Gastrocnemius medialis (tissue), 4 donors: ENCODE data around the gene EEF1A1. TPM values are rescaled to one million over a fixed set of nuclear protein-coding genes. Genes with fewer than 3 reads are reported as not detected.
"Not testable (repeated sequence)": the region's sequence is repeated elsewhere in the genome, so short reads cannot be mapped to it uniquely, and the experiment has no call there.

Source experiments
- ATAC-seq, 2 donors: fragments of 150-250 bp; one replicate each; pipeline ENCODE4 v1.9.1; 2016
- DNase-seq, 2 donors: peaks; one replicate each; pipeline ENCODE4 v3.0.0-alpha.2; 2019
- H3K27ac ChIP-seq, 4 donors: fragments of 200-600 bp; sonication (generic); 1 replicate in 1 of 4; 2 replicates in 3 of 4; pipeline ENCODE4 v1.5.1; 2016 to 2018; ENCODE audit warnings: mild to moderate bottlenecking in 2 of 4, moderate library complexity in 1 of 4
- H3K27me3 ChIP-seq, 3 donors: fragments of 200-600 bp; sonication (generic) in 2 of 3; 1 replicate in 1 of 3; 2 replicates in 2 of 3; pipeline versions ENCODE4 v1.5.1 to v1.6.0; 2016 to 2019; ENCODE audit warnings: mild to moderate bottlenecking in 1 of 3, moderate library complexity in 1 of 3
- H3K36me3 ChIP-seq, 2 donors: fragments of 200-600 bp; sonication (generic) in 1 of 2; one replicate each; pipeline ENCODE4 v1.5.1; 2017 to 2018
- H3K4me1 ChIP-seq, 2 donors: fragments of 200-600 bp; sonication (generic) in 1 of 2; one replicate each; pipeline ENCODE4 v1.5.1; 2016 to 2017; ENCODE audit warnings: mild to moderate bottlenecking in 2 of 2
- H3K4me3 ChIP-seq, 4 donors: fragments of 200-600 bp; sonication (generic) in 3 of 4; 1 replicate in 1 of 4; 2 replicates in 3 of 4; pipeline ENCODE4 v1.5.1; 2016 to 2019; ENCODE audit warnings: mild to moderate bottlenecking in 2 of 4
- H3K9me3 ChIP-seq, 3 donors: fragments of 200-600 bp; sonication (generic) in 2 of 3; 1 replicate in 1 of 3; 2 replicates in 2 of 3; pipeline ENCODE4 v1.5.1; 2016 to 2019
- CTCF ChIP-seq, 5 experiments: fragments of 450-650 bp in 3 of 5; fragments of 200-600 bp in 2 of 5; sonication (generic) in 2 of 5; IDR thresholded peaks in 4 of 5; conservative IDR thresholded peaks in 1 of 5; 1 replicate in 4 of 5; 2 replicates in 1 of 5; pipeline ENCODE4 v1.5.1; 2016 to 2019; ENCODE audit warnings: antibody characterized with exemption in 5 of 5, mild to moderate bottlenecking in 3 of 5, moderate library complexity in 3 of 5
- POLR2A ChIP-seq, 2 donors: fragments of 450-650 bp; IDR thresholded peaks; one replicate each; pipeline ENCODE4 v1.6.1; 2017; ENCODE audit warnings: antibody characterized with exemption in 2 of 2, mild to moderate bottlenecking in 2 of 2, moderate library complexity in 2 of 2
- in situ Hi-C, 4 donors: fragments of 200-750 bp; cut with MboI; loops; one replicate each; pipeline versions ENCODE4 v1.15.0 to v1.8.0; 2017; ENCODE audit warnings: low sequenced_read_pairs in 4 of 4
- intact Hi-C: fragments of 100-400 bp; cut with DNase I; formaldehyde crosslinking; loops from one replicate; pipeline ENCODE4 v1.15.1; 2023; ENCODE audit warnings: low total_unique reads
- total RNA-seq, 4 donors: library from RNA; depleted of rRNA; stranded (reverse); fragments of >200 nt; gene quantifications; one replicate each; pipeline versions ENCODE4 v1.1.0 to v1.2.3, GENCODE V29; 2016

The EEF1A1 gene
- total RNA-seq, 4 donors from 2014 or later = 846 to 1,271 (median 1,198) TPM

GRCh38 chr6:73519926-73520687, 725 bp downstream of the EEF1A1 start:
- peak overlapping the region; percentile 60 to 83 (median 68) for H3K4me3 ChIP-seq
- peaks cover 9 to 13% of the 10 kb centered on the region in 2 donors for H3K4me1 ChIP-seq
- ATAC-seq = peak; percentile 27 to 49
- TF ChIP-seq POLR2A (IDR thresholded peaks at IDR 0.05) (no peak), CTCF (IDR thresholded peaks at IDR 0.05 in 4 of 5, conservative IDR thresholded peaks at IDR 0.05 in 1 of 5) (no peak)
- intact Hi-C loops = loop anchor here (2.0 to 10.0 kb wide), 5 partner anchors 47 to 1685 kb away; partner anchors contain the start of genes COL12A1 and SLC17A5
- peak overlapping the region; percentile 83 to 92 (median 90) for H3K27ac ChIP-seq
- in situ Hi-C loops = loop anchor here in 3 of 4 donors (10.0 kb wide), 3 partner anchors 65 to 95 kb away; no protein-coding TSS in a partner anchor
- H3K9me3 ChIP-seq = no peaks in the 10 kb centered on the region
- peaks cover 41 to 45% (median 44%) of the 10 kb centered on the region in 3 donors for H3K27me3 ChIP-seq
- peak; percentile 32 to 53 for DNase-seq
- H3K36me3 ChIP-seq = peaks cover 0 to 3% of the 10 kb centered on the region in 2 donors

GRCh38 chr6:73518982-73519881, 1.6 kb downstream of the EEF1A1 start:
- peaks cover 9 to 13% of the 10 kb centered on the region in 2 donors for H3K4me1 ChIP-seq

GRCh38 chr6:73518100-73518981, 2.5 kb downstream of the EEF1A1 start:
- in situ Hi-C loops (loop anchor here in 2 of 4 donors (10.0 kb wide), 2 partner anchors 86 to 96 kb away; no protein-coding TSS in a partner anchor), intact Hi-C loops (loop anchor here (10.0 kb wide), 2 partner anchors 216 to 1686 kb away; partner anchors contain the start of gene COL12A1)
- not testable (repeated sequence) for ATAC-seq, DNase-seq, H3K36me3 ChIP-seq, H3K9me3 ChIP-seq, H3K4me3 ChIP-seq
- Histone ChIP-seq H3K27ac (peak overlapping the region in 2 of 4 donors; percentile 29 to 92), H3K4me1 (peaks cover 9 to 13% of the 10 kb centered on the region in 2 donors), H3K27me3 (peaks cover 34 to 35% (median 34%) of the 10 kb centered on the region in 3 donors)

More at GRCh38 chr6:73518982-73519881, 1.6 kb downstream of the EEF1A1 start:
- not testable (repeated sequence) for H3K36me3 ChIP-seq, ATAC-seq, DNase-seq, H3K9me3 ChIP-seq
- peaks cover 35 to 43% (median 43%) of the 10 kb centered on the region in 3 donors for H3K27me3 ChIP-seq
- H3K27ac ChIP-seq = peak overlapping the region; percentile 83 to 92 (median 90)
- intact Hi-C loops = loop anchor here (10.0 kb wide), 2 partner anchors 216 to 1686 kb away; partner anchors contain the start of gene COL12A1
- peak overlapping the region; percentile 60 to 83 (median 68) for H3K4me3 ChIP-seq
- in situ Hi-C loops = loop anchor here in 2 of 4 donors (10.0 kb wide), 2 partner anchors 86 to 96 kb away; no protein-coding TSS in a partner anchor

GRCh38 chr6:73516514-73517489, 4.0 kb downstream of the EEF1A1 start:
- intact Hi-C loops (loop anchor here (10.0 kb wide), 2 partner anchors 218 to 1688 kb away; partner anchors contain the start of gene COL12A1), in situ Hi-C loops (loop anchor here in 2 of 4 donors (10.0 kb wide), 2 partner anchors 88 to 98 kb away; no protein-coding TSS in a partner anchor)
- Histone ChIP-seq H3K27me3 (peaks cover 19 to 26% (median 25%) of the 10 kb centered on the region in 3 donors), H3K9me3 (no peaks in the 10 kb centered on the region), H3K4me1 (peaks cover 7 to 9% of the 10 kb centered on the region in 2 donors), H3K27ac (peak overlapping the region in 3 of 4 donors; percentile 14 to 24 (median 19)), H3K4me3 (no peak overlapping the region), H3K36me3 (peaks cover 0 to 3% of the 10 kb centered on the region in 2 donors)
- ATAC-seq (no peak), DNase-seq (no peak)
- TF ChIP-seq POLR2A (IDR thresholded peaks at IDR 0.05) (no peak), CTCF (IDR thresholded peaks at IDR 0.05 in 4 of 5, conservative IDR thresholded peaks at IDR 0.05 in 1 of 5) (no peak)
